Keratinocyte (primary cell): ENCODE data around the gene MUC13. TPM values are rescaled to one million over a fixed set of nuclear protein-coding genes. Genes with fewer than 3 reads are reported as not detected.

Source experiments
- DNase-seq: peaks from one replicate; pipeline ENCODE4 v3.0.0-alpha.2; 2011; ENCODE audit warnings: low read depth, missing footprints, low spot score
- FAIRE-seq: peaks from 2 replicates; lab custom pipeline; 2011; peaks lifted over from hg19 to GRCh38; lab: Jason Lieb, UNC
- H2AFZ ChIP-seq: 2 replicates; pipeline ENCODE4 v1.6.0; 2012; ENCODE audit warnings: low read length, control low read depth, inconsistent platforms; ENCODE audit not compliant: control insufficient read depth
- H3K27ac ChIP-seq: 2 replicates; pipeline ENCODE4 v1.5.1; 2011; ENCODE audit warnings: low read length; ENCODE audit not compliant: control insufficient read depth, insufficient read depth
- H3K27me3 ChIP-seq: 3 replicates; pipeline ENCODE4 v1.6.0; 2011; ENCODE audit warnings: low read length; ENCODE audit not compliant: control insufficient read depth, insufficient read depth; ENCODE audit errors: extremely low read depth
- H3K36me3 ChIP-seq, 2 experiments: 2 replicates in 1 of 2; 3 replicates in 1 of 2; pipeline ENCODE4 v1.5.1; 2011; ENCODE audit warnings: low read length in 2 of 2, mild to moderate bottlenecking in 1 of 2; ENCODE audit not compliant: control insufficient read depth in 2 of 2, insufficient read depth in 2 of 2; ENCODE audit errors: extremely low read depth in 1 of 2
- H3K4me1 ChIP-seq: 3 replicates; pipeline ENCODE4 v1.5.1; 2011; ENCODE audit warnings: low read length; ENCODE audit not compliant: control insufficient read depth, insufficient read depth; ENCODE audit errors: extremely low read depth
- H3K4me2 ChIP-seq: 3 replicates; pipeline ENCODE4 v1.6.0; 2011; ENCODE audit warnings: low read depth, low read length; ENCODE audit not compliant: control insufficient read depth, insufficient read depth; ENCODE audit errors: extremely low read depth
- H3K4me3 ChIP-seq, 3 experiments: fragments of 200-600 bp in 1 of 3; sonication (generic) in 1 of 3; 2 replicates in 2 of 3; 3 replicates in 1 of 3; pipeline ENCODE4 v1.5.1; 2011 to 2016; ENCODE audit warnings: low read length in 3 of 3, mild to moderate bottlenecking in 3 of 3, control low read depth in 2 of 3, inconsistent platforms in 1 of 3, low read depth in 1 of 3, mixed read lengths in 1 of 3, mixed run types in 1 of 3, moderate library complexity in 1 of 3; ENCODE audit not compliant: control insufficient read depth in 2 of 3, insufficient read depth in 2 of 3; ENCODE audit errors: extremely low read depth in 1 of 3
- H3K79me2 ChIP-seq: 2 replicates; pipeline ENCODE4 v1.6.0; 2012; ENCODE audit warnings: low read length; ENCODE audit not compliant: control insufficient read depth, insufficient read depth
- H3K9ac ChIP-seq: 3 replicates; pipeline ENCODE4 v1.6.0; 2011; ENCODE audit warnings: low read length; ENCODE audit not compliant: control insufficient read depth, insufficient read depth; ENCODE audit errors: extremely low read depth
- H3K9me1 ChIP-seq: 3 replicates; pipeline ENCODE4 v1.6.0; 2011; ENCODE audit warnings: low read length; ENCODE audit not compliant: control insufficient read depth, insufficient read depth; ENCODE audit errors: extremely low read depth
- H3K9me3 ChIP-seq: 2 replicates; pipeline ENCODE4 v1.5.1; 2012; ENCODE audit warnings: low read depth, low read length; ENCODE audit not compliant: control insufficient read depth
- H4K20me1 ChIP-seq: 3 replicates; pipeline ENCODE4 v1.6.0; 2011; ENCODE audit warnings: low read length; ENCODE audit not compliant: control insufficient read depth, insufficient read depth; ENCODE audit errors: extremely low read depth
- EZH2 ChIP-seq: IDR thresholded peaks from one replicate; pipeline ENCODE4 v1.6.1; 2012; ENCODE audit warnings: inconsistent platforms, mild to moderate bottlenecking, low read length, moderate library complexity
- dilution Hi-C: fragments of 300-500 bp; cut with MboI; formaldehyde crosslinking; loops from one replicate; pipeline ENCODE4 v1.7.0; 2020; ENCODE audit warnings: low sequenced_read_pairs; ENCODE audit not compliant: extremely low pct_ligation_motif_present
- polyA plus RNA-seq, 5 experiments: library from polyadenylated mRNA; depleted of rRNA in 3 of 5; stranded (reverse) in 3 of 5; stranded (forward) in 1 of 5; unstranded in 1 of 5; fragments of >200 nt; gene quantifications; 1 replicate in 1 of 5; 2 replicates in 3 of 5; 3 replicates in 1 of 5; pipeline versions ENCODE4 v1.2.1 to v1.2.3, GENCODE V29; 2011 to 2012; ENCODE audit warnings: missing spikeins in 2 of 5, low read depth in 1 of 5, low replicate concordance in 1 of 5
- TF ChIP-seq, protein P1 (sequence below), 3 experiments: IDR thresholded peaks in 1 of 3; conservative IDR thresholded peaks in 1 of 3; optimal IDR thresholded peaks in 1 of 3; 2 replicates in 2 of 3; 3 replicates in 1 of 3; pipeline versions ENCODE3 to v1.5.1; 2011; ENCODE audit warnings: low read length in 3 of 3, mild to moderate bottlenecking in 3 of 3, moderate library complexity in 2 of 3, control low read depth in 1 of 3, inconsistent platforms in 1 of 3; ENCODE audit not compliant: insufficient read depth in 2 of 3; ENCODE audit errors: extremely low read depth in 1 of 3

The MUC13 gene
- polyA plus RNA-seq, 1 donor (not counting 4 experiments of a cell fraction or from before 2014, with no cell fraction given): not detected

GRCh38 chr3:124941771-124942170 lies 7.2 kb upstream of the MUC13 start:
- Histone ChIP-seq H4K20me1 (no peaks in the 10 kb centered on the region), H3K9me3 (no peaks in the 10 kb centered on the region), H3K9me1 (no peaks in the 10 kb centered on the region), H3K36me3 (no peaks in the 10 kb centered on the region), H3K9ac (no peak overlapping the region), H3K4me1 (peaks cover 6% of the 10 kb centered on the region), H3K79me2 (no peaks in the 10 kb centered on the region), H2AFZ (no peak overlapping the region), H3K27ac (no peak overlapping the region), H3K4me3 (no peak overlapping the region), H3K4me2 (no peak overlapping the region), H3K27me3 (no peaks in the 10 kb centered on the region)
- dilution Hi-C loops: no loop called here
- FAIRE-seq (no peak), DNase-seq (no peak)
- TF ChIP-seq, protein P1, sequence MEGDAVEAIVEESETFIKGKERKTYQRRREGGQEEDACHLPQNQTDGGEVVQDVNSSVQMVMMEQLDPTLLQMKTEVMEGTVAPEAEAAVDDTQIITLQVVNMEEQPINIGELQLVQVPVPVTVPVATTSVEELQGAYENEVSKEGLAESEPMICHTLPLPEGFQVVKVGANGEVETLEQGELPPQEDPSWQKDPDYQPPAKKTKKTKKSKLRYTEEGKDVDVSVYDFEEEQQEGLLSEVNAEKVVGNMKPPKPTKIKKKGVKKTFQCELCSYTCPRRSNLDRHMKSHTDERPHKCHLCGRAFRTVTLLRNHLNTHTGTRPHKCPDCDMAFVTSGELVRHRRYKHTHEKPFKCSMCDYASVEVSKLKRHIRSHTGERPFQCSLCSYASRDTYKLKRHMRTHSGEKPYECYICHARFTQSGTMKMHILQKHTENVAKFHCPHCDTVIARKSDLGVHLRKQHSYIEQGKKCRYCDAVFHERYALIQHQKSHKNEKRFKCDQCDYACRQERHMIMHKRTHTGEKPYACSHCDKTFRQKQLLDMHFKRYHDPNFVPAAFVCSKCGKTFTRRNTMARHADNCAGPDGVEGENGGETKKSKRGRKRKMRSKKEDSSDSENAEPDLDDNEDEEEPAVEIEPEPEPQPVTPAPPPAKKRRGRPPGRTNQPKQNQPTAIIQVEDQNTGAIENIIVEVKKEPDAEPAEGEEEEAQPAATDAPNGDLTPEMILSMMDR (optimal IDR thresholded peaks at IDR 0.05 in 1 of 3, IDR thresholded peaks at IDR 0.05 in 1 of 3, conservative IDR thresholded peaks at IDR 0.05 in 1 of 3; ENCODE audit: extremely low read depth in 1 of 3, insufficient read depth in 2 of 3, low read length in 3 of 3): no peak
- no peak for TF ChIP-seq EZH2

- dilution Hi-C loops: no loop called here
- TF ChIP-seq, protein P1 (optimal IDR thresholded peaks at IDR 0.05 in 1 of 3, IDR thresholded peaks at IDR 0.05 in 1 of 3, conservative IDR thresholded peaks at IDR 0.05 in 1 of 3; ENCODE audit: extremely low read depth in 1 of 3, insufficient read depth in 2 of 3, low read length in 3 of 3): no peak
- TF ChIP-seq EZH2: no peak
- H3K9ac ChIP-seq: no peak overlapping the region
- H3K9me1 ChIP-seq: no peaks in the 10 kb centered on the region
- DNase-seq (no peak), FAIRE-seq (no peak)
- H3K4me1 ChIP-seq: peaks cover 6% of the 10 kb centered on the region
- no peak overlapping the region for H3K4me3 ChIP-seq
- H3K9me3 ChIP-seq: no peaks in the 10 kb centered on the region
- no peaks in the 10 kb centered on the region for H4K20me1 ChIP-seq
- H3K27me3 ChIP-seq: no peaks in the 10 kb centered on the region
- H3K4me2 ChIP-seq: peak overlapping the region; percentile 42
- peak overlapping the region; percentile 27 for H2AFZ ChIP-seq
- no peak overlapping the region for H3K27ac ChIP-seq
- H3K36me3 ChIP-seq: no peaks in the 10 kb centered on the region
- no peaks in the 10 kb centered on the region for H3K79me2 ChIP-seq
Measured at GRCh38 chr3:124939661-124940060, 5.1 kb upstream of the MUC13 start.
